Activated CD4-positive, alpha-beta memory T cell treated with anti-CD3 and anti-CD28 coated beads for 36 hours (primary cell): ENCODE data around the gene ZNF428. TPM values are rescaled to one million over a fixed set of nuclear protein-coding genes. Genes with fewer than 3 reads are reported as not detected.

Experiments
- total RNA-seq, 2 experiments: library from RNA; stranded (reverse); gene quantifications; one replicate each; pipeline ENCODE4 v1.2.3, GENCODE V29; 2021

The ZNF428 gene
- total RNA-seq, 2 experiments from 2014 or later = 11.7 to 12.5 TPM

Other genes starting within 250 kb of the ZNF428 start
- not detected for gene TEX101, start 204.7 kb downstream of the ZNF428 start, total RNA-seq
- gene LYPD3, start 154.0 kb downstream of the ZNF428 start, total RNA-seq = 1 to 10 TPM; 2.3 TPM
- 10 to 100 TPM; 13.5 to 15.2 TPM for gene PHLDB3, start 114.9 kb downstream of the ZNF428 start, total RNA-seq
- gene ETHE1, start 92.4 kb downstream of the ZNF428 start, total RNA-seq = 100 to 1,000 TPM; 104 to 112 TPM
- gene ZNF575, start 86.4 kb downstream of the ZNF428 start, total RNA-seq = 1 to 10 TPM; 3.1 to 3.7 TPM
- 10 to 100 TPM; 42.5 to 43.0 TPM for gene XRCC1, start 44.1 kb downstream of the ZNF428 start, total RNA-seq
- gene PINLYP, start 43.8 kb downstream of the ZNF428 start, total RNA-seq = 1 to 10 TPM; 2.2 to 3.7 TPM
- gene IRGQ, start 23.5 kb downstream of the ZNF428 start, total RNA-seq = 10 to 100 TPM; 18.3 to 19.9 TPM
- gene ZNF576, start 23.0 kb downstream of the ZNF428 start, total RNA-seq = 10 to 100 TPM; 12.6 to 14.1 TPM
- under 1 TPM; 0.39 to 0.59 TPM for gene SRRM5, start 7.5 kb downstream of the ZNF428 start, total RNA-seq
- under 1 TPM; 0.39 to 0.57 TPM for gene CADM4, start 20.2 kb upstream of the ZNF428 start, total RNA-seq
- 10 to 100 TPM; 14.4 to 15.1 TPM for gene PLAUR, start 50.5 kb upstream of the ZNF428 start, total RNA-seq
- gene IRGC, start 96.4 kb upstream of the ZNF428 start, total RNA-seq = not detected
- gene SMG9, start 135.3 kb upstream of the ZNF428 start, total RNA-seq = 10 to 100 TPM; 58.2 to 58.3 TPM
- gene KCNN4, start 161.3 kb upstream of the ZNF428 start, total RNA-seq = 100 to 1,000 TPM; 120 to 130 TPM
- 1 to 10 TPM in 1 of 2 experiments, under 1 TPM in 1; 0.62 to 1.2 TPM for gene LYPD5, start 182.8 kb upstream of the ZNF428 start, total RNA-seq
- gene ZNF283, start 207.7 kb upstream of the ZNF428 start, total RNA-seq = 1 to 10 TPM; 5.2 to 8.1 TPM